Loucy (cell line): ENCODE results near the gene ZNF423.

Experiments used
- H2AFZ ChIP-seq: fragments of 200-600 bp; sonication (generic); 2 replicates; pipeline ENCODE4 v1.6.0; 2016; ENCODE audit warnings: antibody characterized with exemption, mild to moderate bottlenecking, low read length, moderate library complexity
- H3F3A ChIP-seq: fragments of 200-600 bp; 2 replicates; pipeline ENCODE4 v1.6.0; 2016; ENCODE audit warnings: antibody characterized with exemption, low read depth, mild to moderate bottlenecking
- H3K27me3 ChIP-seq: fragments of 200-600 bp; sonication (generic); 2 replicates; pipeline ENCODE4 v1.6.1; 2014; ENCODE audit warnings: low read length, mild to moderate bottlenecking; ENCODE audit not compliant: insufficient read depth, poor library complexity, severe bottlenecking
- H3K36me3 ChIP-seq: fragments of 200-600 bp; sonication (generic); 2 replicates; pipeline ENCODE4 v1.6.1; 2016; ENCODE audit warnings: low read length; ENCODE audit not compliant: insufficient read depth
- H3K4me1 ChIP-seq: fragments of 200-600 bp; sonication (generic); 2 replicates; pipeline ENCODE4 v1.5.1; 2014; ENCODE audit warnings: low read length, mild to moderate bottlenecking; ENCODE audit not compliant: insufficient read depth, poor library complexity, severe bottlenecking
- H3K4me2 ChIP-seq: fragments of 200-600 bp; sonication (generic); 2 replicates; pipeline ENCODE4 v1.6.0; 2014; ENCODE audit warnings: antibody characterized with exemption, low read length, low read depth, mild to moderate bottlenecking; ENCODE audit not compliant: poor library complexity, severe bottlenecking
- H3K4me3 ChIP-seq: fragments of 200-600 bp; sonication (generic); 2 replicates; pipeline ENCODE4 v1.5.1; 2014; ENCODE audit warnings: low read length, mild to moderate bottlenecking, mixed read lengths; ENCODE audit not compliant: poor library complexity, severe bottlenecking
- H3K79me2 ChIP-seq: fragments of 200-600 bp; sonication (generic); 2 replicates; pipeline ENCODE4 v1.6.1; 2014; ENCODE audit warnings: low read length; ENCODE audit not compliant: insufficient read depth
- H3K9ac ChIP-seq: fragments of 200-600 bp; sonication (generic); 2 replicates; pipeline ENCODE4 v1.6.0; 2014; ENCODE audit warnings: mild to moderate bottlenecking, low read depth, low read length, moderate library complexity; ENCODE audit not compliant: poor library complexity, severe bottlenecking
- H3K9me2 ChIP-seq: fragments of 200-600 bp; sonication (generic); replicated peaks from 2 replicates; pipeline ENCODE4 v1.6.1; 2016; ENCODE audit warnings: low read depth, low read length, mixed read lengths
- H3K9me3 ChIP-seq: fragments of 200-600 bp; sonication (generic); 2 replicates; pipeline ENCODE4 v1.6.1; 2014; ENCODE audit warnings: mild to moderate bottlenecking, antibody characterized with exemption, low read length, low read depth; ENCODE audit not compliant: insufficient read depth
- H4K20me1 ChIP-seq: fragments of 200-600 bp; sonication (generic); 2 replicates; pipeline ENCODE4 v1.6.0; 2014; ENCODE audit warnings: antibody characterized with exemption, low read length, mild to moderate bottlenecking; ENCODE audit not compliant: insufficient read depth, poor library complexity, severe bottlenecking
- CTCF ChIP-seq: fragments of 200-600 bp; sonication (generic); conservative IDR thresholded peaks from 2 replicates; pipeline ENCODE4 v1.5.1; 2014; ENCODE audit warnings: mild to moderate bottlenecking, antibody characterized with exemption, low read length
- EZH2phosphoT487 ChIP-seq: fragments of 200-600 bp; IDR thresholded peaks from 2 replicates; pipeline ENCODE4 v1.6.1; 2018; ENCODE audit warnings: antibody characterized with exemption, mild to moderate bottlenecking, moderate library complexity, borderline replicate concordance

ZNF423 gene

GRCh38 chr16:49750341-49751000, 105.4 kb downstream of the ZNF423 start:
- Histone ChIP-seq H3K9ac (no peak overlapping the region), H2AFZ (no peak overlapping the region), H3K4me1 (peaks cover 10% of the 10 kb centered on the region), H3K36me3 (no peaks in the 10 kb centered on the region), H3K79me2 (no peaks in the 10 kb centered on the region), H4K20me1 (no peaks in the 10 kb centered on the region), H3K4me3 (no peak overlapping the region), H3K9me3 (no peaks in the 10 kb centered on the region), H3K9me2 (no peaks in the 10 kb centered on the region), H3K27me3 (no peaks in the 10 kb centered on the region), H3F3A (no peaks in the 10 kb centered on the region), H3K4me2 (no peak overlapping the region)
- no peak for TF ChIP-seq EZH2phosphoT487
- TF ChIP-seq CTCF, result no peak

GRCh38 chr16:49749816-49750215, 106.1 kb downstream of the ZNF423 start:
- H3K36me3 ChIP-seq, result no peaks in the 10 kb centered on the region
- H3K9me3 ChIP-seq, result no peaks in the 10 kb centered on the region
- no peaks in the 10 kb centered on the region for H3F3A ChIP-seq
- H3K9me2 ChIP-seq, result no peaks in the 10 kb centered on the region
- H4K20me1 ChIP-seq, result no peaks in the 10 kb centered on the region
- H3K79me2 ChIP-seq, result no peaks in the 10 kb centered on the region
- H3K27me3 ChIP-seq, result no peaks in the 10 kb centered on the region
- TF ChIP-seq EZH2phosphoT487 (no peak), CTCF (no peak)
- peaks cover 6% of the 10 kb centered on the region for H3K4me1 ChIP-seq
- H2AFZ ChIP-seq, result no peak overlapping the region
- H3K9ac ChIP-seq, result no peak overlapping the region
- H3K4me3 ChIP-seq, result no peak overlapping the region
- no peak overlapping the region for H3K4me2 ChIP-seq

- Histone ChIP-seq H4K20me1 (no peaks in the 10 kb centered on the region), H3K4me3 (no peak overlapping the region), H3K79me2 (no peaks in the 10 kb centered on the region), H3K9me3 (no peaks in the 10 kb centered on the region), H3K27me3 (no peaks in the 10 kb centered on the region), H3K4me1 (no peaks in the 10 kb centered on the region), H3K9me2 (no peaks in the 10 kb centered on the region), H3K9ac (no peak overlapping the region), H2AFZ (no peak overlapping the region), H3K36me3 (no peaks in the 10 kb centered on the region), H3K4me2 (no peak overlapping the region), H3F3A (no peaks in the 10 kb centered on the region)
- no peak for TF ChIP-seq CTCF
- no peak for TF ChIP-seq EZH2phosphoT487
Measured at GRCh38 chr16:49748322-49748721, 107.6 kb downstream of the ZNF423 start.
